GM18519 (cell line): ENCODE measurements around the gene SPATA9.
"Not testable (repeated sequence)": the region's sequence is repeated elsewhere in the genome, so short reads cannot be mapped to it uniquely, and the experiment has no call there.

Source experiments
- ATAC-seq: cut with Tn5 transposase; IDR thresholded peaks from one replicate; pipeline ENCODE4 v1.9.1; 2021; ENCODE audit warnings: mild to moderate bottlenecking, moderate library complexity; ENCODE audit not compliant: unreplicated experiment, low FRiP score

The SPATA9 gene

DNA sequence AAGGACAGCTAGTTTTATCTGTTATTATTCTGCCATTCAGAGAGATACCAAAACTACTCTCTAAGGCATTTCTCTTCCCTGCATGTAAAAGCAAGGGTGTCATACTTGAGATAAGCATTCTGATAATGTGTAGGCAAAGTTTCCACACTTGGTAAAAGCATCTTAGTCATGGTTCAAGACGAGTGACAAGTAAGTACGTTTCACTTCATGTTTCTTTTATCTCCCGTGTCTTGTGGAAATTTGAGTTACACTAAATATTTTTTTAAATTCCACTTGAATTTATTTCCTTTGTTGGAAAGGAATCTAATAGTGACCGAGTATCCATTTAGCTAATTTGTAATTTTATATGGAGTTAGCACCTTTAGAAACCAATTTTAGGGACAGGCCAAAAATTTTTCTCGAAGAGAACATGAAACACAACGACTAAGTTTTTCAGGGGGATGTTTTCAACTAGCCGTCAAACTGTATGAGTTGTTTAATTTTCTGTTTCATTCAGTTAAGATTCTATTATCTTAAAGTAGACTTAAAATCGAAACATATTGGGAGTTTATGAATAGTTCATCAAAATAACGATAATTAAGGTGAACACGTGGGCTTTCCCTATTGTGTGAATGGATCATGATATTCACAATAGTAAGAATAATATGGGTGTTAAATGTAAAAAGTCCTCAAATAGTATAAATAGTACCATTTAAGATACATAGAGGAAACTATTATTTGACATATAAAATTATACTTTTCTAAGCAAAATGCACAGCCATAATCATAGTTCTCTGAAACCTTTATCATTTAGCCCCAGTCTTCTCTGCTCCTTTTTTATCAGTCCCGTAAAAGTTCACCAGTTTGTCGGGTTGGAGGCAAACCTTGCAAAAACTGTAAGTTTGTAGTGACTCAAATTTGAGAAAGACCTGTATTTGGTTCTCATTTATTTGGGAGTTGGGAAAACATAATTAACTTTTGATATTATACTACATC lies 34.6 kb downstream of the SPATA9 start:
- ATAC-seq: no peak

DNA sequence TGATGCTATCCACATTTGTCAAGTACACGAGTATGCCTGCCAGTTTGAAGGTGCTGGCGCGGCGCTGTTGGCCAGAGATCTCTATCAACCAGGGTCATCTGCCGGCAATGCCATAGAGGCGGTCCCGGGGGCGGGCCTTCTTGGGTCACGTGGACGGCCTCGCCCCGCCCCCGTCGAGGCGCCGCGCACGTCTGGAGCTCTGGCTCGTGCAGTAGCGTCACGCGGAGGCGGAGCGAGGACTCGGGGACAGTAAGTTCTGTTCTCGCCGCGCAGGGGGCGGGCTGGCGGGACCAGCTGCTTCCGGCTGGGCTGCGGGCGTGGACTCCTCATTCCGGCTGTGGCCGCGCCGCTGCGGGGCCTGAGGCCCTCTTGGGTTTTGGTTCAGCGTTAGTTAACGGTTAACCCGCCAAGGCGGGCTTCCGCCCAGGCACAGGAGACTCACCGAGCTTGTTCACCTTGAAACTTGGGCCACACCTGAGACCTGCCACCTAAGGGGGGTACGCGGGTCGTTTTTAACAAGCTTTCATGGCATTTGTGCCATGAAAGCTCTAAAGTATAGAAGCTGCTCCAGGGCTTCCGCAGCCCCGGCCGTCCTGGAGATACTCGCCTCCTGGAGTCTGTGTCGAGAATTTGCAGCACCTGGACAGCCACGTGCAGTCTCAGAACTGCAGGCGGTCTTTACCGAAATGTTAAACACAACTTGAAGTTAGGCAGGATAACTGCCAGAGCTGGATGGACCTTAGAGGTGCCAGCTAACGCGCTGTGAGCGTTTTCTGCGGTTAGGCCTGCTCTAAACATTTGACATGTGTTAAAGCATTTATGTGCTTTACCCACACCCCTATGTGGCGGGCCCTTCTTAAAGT lies 36.0 kb downstream of the SPATA9 start, which contains the start of gene RFESD:
TSS of gene RFESD (plus strand) at position 209 of the 863 bp plus-strand sequence. CDS start 5,495 bp downstream, outside the sequence.
- ATAC-seq: peak; percentile 94

DNA sequence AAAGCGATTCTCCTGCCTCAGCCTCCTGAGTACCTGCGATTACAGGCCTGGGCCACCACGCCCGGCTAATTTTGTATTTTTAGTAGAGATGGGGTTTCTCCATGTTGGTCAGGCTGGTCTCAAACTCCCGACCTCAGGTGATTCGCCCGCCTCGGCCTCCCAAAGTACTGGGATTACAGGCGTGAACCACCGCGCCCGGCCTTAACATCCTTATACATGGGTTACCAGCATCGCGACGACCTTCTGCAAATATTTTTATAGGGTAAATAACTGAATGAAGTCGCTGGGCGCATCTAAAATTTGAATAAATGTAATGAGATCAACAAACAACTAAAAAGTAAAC lies 36.6 kb downstream of the SPATA9 start:
- ATAC-seq: not testable (repeated sequence)

DNA sequence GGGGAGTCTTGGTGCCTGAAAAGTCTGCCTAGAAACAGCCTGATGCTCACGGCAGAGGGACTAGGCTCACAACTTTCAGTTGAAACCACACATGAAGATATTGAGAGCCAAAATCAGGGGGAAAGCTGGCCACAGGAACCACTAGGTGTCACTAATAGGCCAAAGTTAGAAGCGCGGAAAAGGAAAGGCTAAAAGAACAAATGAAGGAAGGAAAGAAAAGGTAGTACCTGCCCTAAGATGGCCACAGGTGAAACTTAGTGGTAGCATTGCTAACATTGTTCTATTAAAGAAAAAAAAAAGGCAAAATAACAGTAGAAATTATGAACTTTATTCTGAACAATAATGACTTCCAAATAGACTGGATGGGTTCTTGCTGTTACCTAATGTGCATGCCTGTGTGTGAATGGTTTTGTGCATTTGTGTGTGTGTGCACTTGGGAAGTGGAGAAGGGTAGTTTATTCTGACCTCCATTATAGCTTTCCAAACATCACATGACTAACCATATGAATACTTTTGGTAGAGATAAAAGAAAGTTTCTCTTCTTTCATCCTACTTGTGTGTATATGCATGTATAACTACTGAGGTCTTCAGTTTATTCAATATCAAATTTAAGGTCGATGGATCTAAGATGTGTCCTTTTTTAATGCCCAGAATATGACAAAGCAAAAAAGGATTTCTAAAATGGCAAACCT lies 38.3 kb downstream of the SPATA9 start:
- peak; percentile 37 for ATAC-seq

DNA sequence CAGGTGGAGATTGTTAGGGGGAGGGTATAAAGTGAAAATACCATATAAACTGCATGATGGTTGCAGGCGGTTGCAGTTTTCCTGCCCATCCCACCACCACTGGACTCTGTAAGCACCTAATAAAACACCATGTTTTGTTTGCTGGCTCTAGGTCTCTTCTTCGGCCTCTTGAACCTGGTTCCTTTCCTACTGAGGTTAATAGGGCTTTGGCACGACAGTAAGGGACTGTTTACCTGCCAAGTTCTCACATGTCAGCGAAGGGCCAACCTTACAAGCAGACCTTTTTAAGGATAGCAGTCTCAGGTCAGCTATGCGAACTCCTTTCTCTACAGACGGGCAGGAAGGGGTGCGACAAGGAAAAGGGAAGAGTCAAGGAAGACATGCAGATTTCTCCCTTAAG lies 39.6 kb downstream of the SPATA9 start:
- no peak for ATAC-seq

DNA sequence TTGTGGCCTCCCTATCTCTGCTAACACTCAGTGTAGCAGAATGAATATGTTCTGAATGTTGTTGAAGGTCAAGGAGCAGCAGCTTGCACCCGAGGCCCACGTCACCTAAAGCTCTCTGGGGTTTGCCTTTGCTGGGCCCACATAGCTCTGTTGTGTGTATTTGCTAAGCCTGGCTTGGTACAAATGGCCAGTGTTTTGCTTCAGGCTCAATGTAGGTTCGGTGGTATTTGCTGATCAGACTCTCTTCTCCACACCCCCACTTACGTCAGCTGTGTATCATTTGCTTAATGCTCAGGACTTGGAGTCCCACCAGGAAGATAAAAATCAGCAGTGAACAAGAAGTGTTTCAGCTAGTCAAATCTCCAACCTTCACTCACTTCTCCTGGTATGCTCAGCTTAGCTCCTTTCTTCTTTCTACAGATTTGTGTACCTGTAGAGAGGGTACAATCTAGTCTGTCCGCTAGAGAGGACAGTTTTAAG lies 41.0 kb downstream of the SPATA9 start:
- ATAC-seq: no peak

DNA sequence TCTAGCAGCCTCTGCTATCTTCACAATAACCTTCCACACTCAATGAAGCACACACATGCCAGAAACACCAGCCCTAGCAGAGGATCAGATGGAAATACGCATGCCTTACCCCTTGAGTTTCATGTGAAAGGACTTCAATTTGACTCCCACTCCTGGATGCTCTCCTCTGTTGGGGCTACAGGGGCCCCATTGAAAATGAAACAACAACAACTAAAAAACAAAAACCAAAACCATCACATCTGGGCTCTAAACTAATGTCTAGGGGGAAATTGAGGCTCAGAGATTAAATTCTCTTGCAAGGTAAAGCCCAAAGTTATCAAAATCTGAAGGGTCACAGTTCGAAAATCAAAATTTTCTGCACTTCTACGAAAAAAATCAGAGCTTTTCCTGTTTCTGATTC lies 44.2 kb downstream of the SPATA9 start:
- no peak for ATAC-seq

DNA sequence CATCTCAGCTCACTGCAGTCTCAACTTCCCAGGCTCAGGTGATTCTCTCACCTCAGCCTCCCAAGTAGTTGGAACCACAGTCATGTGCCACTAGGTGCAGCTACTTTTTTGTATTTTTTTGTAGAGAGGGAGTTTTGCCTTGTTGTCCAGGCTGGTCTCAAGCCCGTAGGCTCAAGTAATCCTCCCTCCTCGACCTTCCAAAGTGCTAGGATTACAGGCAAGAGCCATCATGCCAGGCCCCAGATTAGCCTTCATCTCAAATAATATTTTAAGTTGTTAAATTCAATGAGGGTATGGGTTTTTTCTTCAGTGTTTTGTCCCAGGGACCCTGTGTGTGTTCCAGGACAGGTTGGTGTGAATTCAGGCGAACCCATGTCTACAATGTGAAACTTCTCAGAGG lies 48.7 kb downstream of the SPATA9 start:
- no peak for ATAC-seq

DNA sequence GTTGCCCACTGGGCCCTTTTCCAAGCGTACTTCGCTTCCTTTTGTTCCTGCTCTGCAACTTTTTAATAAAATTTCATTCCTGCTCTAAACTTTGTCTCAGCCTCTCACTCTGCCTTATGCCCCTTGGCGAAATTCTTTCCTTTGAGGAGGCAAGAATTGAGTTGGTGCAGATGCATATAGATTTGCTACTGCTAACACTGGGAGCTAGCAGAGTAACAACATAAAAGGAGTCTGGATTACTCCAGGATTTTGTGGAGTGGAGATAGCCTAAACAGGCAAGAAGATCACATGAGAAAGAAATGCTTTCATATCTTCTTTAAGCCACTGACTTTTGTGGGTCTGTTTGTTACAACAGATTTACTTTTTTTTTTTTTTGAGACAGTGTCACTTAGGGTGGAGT lies 49.1 kb downstream of the SPATA9 start:
- no peak for ATAC-seq

DNA sequence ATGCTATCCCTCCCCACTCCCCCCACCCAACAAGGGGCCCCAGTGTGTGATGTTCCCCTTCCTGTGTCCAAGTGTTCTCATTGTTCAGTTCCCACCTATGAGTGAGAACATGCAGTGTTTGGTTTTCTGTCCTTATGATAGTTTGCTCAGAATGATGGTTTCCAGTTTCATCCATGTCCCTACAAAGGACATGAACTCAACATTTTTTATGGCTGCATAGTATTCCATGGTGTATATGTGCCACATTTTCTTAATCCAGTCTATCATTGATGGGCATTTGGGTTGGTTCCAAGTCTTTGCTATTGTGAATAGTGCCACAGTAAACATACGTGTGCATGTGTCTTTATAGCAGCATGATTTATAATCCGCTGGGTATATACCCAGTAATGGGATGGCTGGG lies 49.8 kb downstream of the SPATA9 start:
- ATAC-seq: not testable (repeated sequence)

DNA sequence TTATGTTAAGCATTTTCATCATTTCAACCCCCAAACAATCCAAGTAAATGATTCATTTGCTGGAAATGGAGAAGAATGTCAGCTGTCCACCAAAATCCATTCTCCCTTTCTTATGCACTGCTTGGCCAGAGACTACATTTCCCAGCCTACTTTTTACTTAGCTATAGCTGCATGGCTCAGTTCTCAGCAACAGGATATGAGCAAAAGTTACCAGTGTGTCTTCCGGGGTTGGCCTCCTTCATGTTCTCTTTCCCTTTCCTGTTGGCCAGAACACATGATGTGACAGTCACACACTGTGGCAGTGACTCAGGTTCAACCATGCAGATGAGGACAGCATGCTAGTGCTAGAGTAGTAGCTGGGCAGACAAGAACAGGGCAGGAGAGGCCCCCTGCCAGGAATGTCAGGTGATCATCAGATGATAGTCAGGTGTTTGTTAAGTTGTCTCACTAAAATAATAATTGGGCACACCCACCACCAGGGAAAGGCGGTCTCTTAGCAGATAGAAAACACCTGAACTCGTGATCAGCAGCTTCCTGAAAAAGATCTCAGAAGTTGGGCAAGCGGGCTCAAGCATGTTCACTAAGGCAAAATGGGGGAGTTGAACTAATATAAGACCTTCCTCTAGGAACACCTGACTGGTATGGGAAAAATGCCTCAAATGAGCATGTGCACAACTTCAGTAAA lies 50.7 kb downstream of the SPATA9 start:
- ATAC-seq: peak; percentile 88

DNA sequence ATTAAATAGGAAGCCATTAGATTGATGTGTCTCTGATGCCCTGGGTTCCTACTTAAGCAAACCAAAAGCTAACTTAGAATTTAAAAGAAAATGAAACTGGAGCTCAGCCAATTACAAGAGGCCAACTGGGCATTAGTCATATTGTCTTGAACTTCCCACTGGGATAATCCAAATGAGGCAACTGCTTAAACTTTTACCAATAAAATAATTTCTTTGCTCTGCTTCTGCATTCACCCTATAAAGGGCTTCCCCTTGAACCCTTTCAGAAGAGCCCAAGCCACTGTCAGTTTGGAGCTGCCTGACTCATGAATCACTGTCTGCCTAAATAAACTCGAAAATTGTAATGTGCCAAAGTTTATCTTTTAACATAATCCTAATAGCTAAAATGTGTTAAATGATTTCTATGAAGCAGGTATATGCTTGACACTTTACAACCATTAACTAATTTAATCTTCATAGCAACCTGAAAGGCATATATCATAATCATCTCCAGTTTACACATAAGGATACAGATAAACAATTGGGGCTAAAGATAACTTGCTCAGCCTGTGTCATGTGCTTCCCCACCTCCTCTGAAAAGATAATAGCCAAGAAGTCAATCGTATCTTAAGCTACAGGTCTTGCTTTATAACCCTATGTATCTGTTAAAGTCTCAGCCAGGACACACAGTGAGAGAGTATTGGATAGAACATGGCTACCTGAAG lies 51.4 kb downstream of the SPATA9 start:
- no peak for ATAC-seq

DNA sequence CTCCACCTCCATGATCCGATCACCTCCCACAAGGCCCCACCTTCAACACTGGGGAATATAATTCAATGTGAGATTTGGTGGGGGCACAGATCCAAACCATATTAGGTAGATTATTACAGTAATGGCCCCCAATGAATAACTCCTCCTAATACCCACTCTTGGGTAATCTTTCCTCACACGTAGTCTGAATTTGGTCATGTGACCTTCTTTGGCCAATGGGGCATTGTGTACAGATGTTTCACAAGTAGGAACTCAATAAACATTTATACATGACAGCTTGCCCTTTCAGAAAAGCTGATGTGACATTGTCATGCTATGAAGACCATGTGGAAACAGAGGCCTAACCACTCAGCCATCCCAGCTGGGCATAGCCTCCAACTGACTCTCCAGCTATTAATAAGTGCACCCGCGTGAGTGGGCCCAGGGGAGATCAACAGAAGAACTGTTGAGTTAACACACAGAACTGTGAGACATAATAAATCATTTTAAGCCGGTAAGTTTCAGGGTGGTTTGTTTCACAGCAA lies 52.3 kb downstream of the SPATA9 start:
- ATAC-seq: no peak

DNA sequence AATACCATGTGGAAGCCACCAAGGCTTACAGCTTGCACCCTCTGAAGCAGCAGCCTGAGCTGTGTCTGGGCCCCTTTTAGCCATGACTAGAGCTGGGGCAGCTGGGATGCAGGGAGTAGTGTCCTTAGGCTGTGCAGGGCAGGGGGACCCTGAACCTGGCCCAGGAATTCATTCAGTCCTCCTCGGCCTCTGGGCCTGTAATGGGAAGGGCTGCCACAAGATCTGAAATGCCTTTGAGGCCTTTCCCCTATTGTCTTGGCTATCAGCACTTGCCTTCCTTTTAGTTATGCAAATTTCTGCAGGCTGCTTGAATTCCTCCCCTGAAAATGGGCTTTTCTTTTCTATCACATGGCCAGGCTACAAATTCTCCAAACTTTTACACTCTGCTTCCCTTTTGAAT lies 53.9 kb downstream of the SPATA9 start:
- no peak for ATAC-seq

DNA sequence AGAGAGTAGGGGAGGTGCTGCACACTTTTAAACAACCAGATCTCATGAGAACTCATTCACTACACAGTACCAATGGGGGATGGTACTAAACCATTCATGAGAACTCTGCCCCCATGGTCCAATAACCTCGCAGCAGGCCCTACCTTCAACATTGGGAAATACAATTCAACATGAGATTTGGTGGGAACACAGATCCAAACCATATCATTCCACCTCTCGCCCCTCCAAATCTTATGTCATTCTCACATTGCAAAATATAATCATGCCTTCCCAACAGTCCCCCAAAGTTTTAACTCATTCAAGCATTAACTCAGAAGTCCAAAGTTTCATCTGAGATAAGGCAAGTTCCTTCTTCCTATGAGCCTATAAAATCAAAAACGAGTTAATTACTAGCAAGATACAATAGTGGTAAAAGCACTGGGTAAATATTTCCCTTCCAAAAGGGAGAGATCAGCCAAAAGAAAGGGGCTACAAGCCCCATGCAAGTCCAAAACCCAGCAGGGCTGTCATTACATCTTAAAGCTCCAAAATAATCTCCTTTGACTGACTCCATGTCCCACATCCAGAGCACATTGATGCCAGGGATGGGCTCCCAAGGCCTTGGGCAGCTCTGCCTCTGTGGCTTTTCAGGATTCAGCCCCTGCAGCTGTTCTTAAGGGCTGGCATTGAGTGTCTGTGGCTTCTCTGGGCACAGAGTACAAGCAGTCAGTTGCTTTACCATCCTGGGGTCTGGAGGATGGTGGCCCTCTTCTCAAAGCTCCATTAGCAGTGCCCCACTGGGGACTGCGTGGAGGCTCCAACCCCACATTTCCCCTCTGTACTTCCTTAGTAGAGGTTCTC lies 54.6 kb downstream of the SPATA9 start:
- ATAC-seq: no peak

DNA sequence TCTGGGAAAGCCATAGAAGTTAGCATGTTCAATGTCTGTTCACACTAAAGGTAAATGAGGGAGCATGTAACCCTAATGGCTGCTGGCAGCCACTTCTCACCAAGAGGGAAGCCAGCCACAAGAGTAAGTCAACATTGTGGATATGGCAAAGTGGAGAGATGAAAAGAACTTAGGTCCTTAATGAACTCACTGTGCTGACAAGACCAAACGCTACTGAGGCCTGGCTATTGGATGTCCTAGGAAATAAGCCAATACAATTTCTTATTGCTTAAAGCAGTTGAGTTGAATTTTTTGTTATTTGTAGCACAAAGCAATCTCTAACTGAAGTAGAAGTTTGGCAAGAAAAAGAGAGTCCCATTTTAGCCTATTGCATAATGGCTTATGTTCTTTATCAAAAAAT lies 56.1 kb downstream of the SPATA9 start:
- ATAC-seq: no peak

DNA sequence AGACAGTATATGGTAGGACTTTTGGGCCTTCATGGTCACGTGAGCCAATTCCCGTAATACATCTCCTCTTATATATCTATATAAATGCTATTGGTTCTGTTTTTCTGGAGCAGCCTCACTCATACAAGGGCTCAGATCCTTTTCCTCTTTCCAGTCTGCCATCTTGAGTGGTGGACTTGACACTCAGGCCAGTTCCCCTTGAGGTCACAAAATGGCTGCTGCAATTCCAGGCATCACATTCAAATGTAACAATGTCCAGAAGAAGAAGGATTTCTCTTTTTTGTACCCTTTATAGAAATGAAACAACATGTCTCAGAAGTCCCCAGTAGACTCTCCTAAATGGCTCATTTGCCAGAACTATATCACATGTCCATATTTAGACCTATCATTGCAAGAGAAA lies 58.4 kb downstream of the SPATA9 start:
- ATAC-seq: no peak

DNA sequence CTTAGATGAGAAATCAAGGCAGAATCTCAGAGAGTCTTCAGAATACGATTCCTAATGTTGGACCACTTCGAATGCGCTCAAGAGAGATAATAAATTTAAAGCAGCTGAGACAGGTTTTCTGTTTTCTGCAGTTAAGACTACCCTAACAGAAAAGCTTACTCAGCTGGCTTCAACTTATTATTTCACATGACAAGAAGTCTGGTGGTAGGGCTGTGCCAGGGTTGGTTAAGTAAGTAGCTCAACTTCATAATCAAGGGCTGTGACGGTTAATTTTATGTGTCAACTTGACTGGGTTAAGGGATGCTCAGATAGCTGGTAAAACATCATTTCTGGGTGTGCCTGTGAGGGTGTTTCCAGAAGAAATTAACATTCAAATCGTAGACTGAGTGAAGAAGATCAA lies 59.1 kb downstream of the SPATA9 start:
- no peak for ATAC-seq
